Measurements from ENCODE around the gene RAF1. TPM values are rescaled to one million over a fixed set of nuclear protein-coding genes. Genes with fewer than 3 reads are reported as not detected.
"Not testable (repeated sequence)": the region's sequence is repeated elsewhere in the genome, so short reads cannot be mapped to it uniquely, and the experiment has no call there.

Gene RAF1
- total RNA-seq, 1 experiment from 2014 or later, result 59.0 TPM

DNA sequence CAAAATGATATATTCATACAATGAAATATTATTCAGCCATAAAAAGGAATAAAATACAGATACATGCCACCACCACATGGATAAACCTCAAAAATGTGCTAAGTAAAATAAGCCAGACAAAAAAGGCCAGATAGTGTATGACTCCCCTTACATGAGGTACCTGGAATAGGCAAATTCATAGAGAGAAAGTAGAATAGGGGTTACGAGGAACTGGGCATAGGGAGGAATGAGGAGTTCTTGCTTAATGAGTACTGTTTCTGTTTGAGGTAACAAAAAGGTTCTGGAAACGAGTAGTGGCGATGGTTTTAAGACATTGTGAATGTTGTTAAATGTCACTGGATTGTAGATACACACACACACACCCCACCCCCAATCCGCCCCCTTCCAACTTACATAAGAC lies 8.2 kb downstream of the RAF1 start:
- in situ Hi-C loops (cut with HindIII; ENCODE audit: low pct_unique_long_range_greater_than_20kb, low sequenced_read_pairs), result no loop called here
- no peak for DNase-seq (ENCODE audit: low read depth)

DNA sequence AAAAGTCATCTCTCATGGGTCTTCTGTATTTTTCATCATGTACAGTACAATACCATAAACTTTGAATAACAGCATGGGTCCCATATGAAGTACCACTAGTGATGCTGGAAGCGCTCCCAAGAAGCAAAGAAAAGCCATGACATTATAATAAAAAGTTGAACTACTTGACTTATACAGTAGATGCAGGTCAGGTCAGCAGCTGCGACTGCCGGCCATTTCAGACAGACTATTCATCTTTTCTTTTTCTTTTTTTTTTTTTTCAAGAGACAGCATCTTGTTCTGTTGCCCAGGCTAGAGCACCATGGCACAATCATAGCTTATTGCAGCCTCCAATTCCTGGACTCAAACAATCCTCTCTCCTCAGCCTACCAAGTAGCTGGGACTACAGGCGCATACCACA lies 10.2 kb downstream of the RAF1 start:
- in situ Hi-C loops (cut with HindIII; ENCODE audit: low pct_unique_long_range_greater_than_20kb, low sequenced_read_pairs), result no loop called here
- DNase-seq (ENCODE audit: low read depth), result no peak

DNA sequence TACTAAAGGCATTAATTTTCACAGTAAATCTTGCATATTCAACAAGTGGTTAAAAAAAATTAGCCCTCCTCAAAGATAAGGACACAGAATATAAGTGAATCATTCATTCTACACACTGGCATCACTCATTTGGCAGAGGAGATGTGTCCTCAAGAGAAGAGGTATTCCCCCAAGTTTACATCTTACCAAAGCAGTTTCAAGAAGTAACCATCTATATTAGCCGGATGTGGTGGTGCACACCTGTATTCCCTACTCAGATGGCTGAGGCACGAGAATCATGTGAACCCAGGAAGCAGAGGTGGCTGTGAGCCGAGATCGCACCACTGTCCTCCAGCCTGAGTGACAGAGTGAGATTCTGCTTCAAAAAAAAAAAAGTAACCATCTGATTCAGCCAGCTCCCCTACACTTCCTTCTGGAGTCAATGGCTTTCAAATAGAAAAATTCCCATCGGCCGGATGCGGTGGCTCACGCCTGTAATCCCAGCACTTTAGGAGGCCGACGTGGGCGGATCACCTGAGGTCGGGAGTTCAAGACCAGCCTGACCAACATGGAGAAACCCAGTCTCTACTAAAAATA lies 15.4 kb downstream of the RAF1 start:
- in situ Hi-C loops (cut with HindIII; ENCODE audit: low pct_unique_long_range_greater_than_20kb, low sequenced_read_pairs), result no loop called here
- no peak for DNase-seq (ENCODE audit: low read depth)

DNA sequence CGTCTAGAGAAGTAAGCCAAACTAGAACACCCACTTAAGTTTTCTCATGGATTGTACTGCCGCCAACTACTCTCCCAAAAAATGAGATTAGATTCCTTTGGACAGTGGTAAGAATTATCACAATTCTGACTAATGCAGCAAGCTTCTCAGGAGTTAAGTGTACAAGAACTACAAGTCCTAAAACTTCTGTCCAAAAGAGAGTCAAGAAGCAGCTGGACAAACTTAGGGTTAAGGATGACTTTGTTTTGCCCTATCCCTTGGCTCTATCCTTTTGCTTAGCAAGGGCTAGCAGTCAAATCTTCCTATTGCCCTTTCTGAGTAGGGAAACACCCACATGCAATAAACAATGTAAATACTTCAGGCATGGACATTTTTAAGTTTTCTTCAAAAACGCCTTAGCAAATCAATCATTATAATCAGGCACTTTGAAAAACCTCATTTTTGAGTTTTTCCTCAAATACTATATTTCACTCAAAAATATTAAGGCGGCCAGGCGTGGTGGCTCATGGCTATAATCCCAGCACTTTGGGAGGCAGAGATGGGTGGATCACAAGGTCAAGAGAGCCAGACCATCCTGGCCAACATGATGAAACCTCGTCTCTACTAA lies 19.5 kb downstream of the RAF1 start:
- DNase-seq (ENCODE audit: low read depth), result no peak
- in situ Hi-C loops (cut with HindIII; ENCODE audit: low pct_unique_long_range_greater_than_20kb, low sequenced_read_pairs), result no loop called here

DNA sequence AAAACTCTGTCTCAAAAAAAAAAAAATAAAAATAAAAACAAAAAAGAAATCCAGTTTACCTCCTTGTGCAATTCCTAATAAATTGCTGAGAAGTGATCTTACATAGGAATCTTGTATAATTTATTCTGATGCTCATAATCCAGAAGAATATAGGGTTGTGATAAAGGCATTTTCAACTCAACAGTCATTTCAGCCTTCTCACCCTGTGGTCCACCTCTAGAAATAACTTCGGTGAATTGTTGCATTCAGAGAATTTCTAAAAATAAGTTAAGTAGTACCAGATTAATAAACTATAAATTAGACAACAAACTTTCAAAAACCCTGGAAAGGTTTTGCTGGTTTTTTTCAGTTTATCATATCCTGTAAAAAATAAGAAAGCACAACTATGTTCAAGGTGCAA lies 20.2 kb downstream of the RAF1 start:
- in situ Hi-C loops (cut with HindIII; ENCODE audit: low pct_unique_long_range_greater_than_20kb, low sequenced_read_pairs), result no loop called here
- DNase-seq (ENCODE audit: low read depth), result no peak

DNA sequence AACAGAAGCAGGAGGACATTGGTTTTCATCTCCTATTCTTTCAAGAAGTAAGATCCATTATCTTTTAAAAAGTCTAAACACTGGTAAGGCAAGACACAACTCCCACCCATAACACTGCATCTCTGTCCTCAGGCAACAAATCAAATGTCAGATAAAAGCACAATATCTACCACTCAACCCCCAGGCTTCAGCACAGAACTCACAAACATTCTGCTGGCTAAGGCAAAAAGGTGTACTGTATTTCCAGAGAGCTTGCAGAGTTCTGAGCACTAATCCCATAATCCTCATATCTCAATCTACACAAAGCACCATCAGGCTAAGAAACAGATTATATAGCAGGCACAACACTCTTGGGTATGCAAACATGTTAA lies 20.9 kb downstream of the RAF1 start:
- DNase-seq (ENCODE audit: low read depth), result no peak
- in situ Hi-C loops (cut with HindIII; ENCODE audit: low pct_unique_long_range_greater_than_20kb, low sequenced_read_pairs), result no loop called here

DNA sequence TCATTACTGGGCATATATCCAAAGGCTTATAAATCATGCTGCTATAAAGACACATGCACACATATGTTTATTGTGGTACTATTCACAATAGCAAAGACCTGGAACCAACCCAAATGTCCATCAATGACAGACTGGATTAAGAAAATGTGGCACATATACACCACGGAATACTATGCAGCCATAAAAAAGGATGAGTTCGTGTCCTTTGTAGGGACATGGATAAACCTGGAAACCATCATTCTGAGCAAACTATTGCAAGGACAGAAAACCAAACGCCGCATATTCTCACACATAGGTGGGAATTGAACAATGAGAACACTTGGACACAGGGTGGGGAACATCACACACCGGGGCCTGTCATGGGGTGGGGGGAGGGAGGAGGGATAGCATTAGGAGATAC lies 23.1 kb downstream of the RAF1 start:
- DNase-seq (ENCODE audit: low read depth); in situ Hi-C loops (cut with HindIII; ENCODE audit: low pct_unique_long_range_greater_than_20kb, low sequenced_read_pairs): not testable (repeated sequence)

DNA sequence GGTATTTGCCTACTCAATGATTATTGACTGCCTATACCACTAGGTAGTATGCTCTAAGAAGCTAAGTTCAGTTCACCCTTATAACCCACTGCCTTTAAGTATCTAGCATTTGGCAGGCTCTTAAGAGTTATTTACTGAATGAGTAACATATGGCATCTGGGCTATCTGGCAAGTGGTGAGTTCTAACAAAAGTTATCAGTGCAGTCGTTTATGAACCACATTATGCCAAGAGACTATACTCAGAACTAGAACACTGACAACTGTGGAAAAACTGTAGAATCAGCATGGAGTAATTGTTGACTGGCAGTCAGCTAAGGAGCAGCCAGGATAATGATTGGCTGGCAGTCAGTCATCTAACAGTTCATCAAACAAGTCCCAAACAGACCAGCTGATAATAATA lies 25.8 kb downstream of the RAF1 start:
- in situ Hi-C loops (cut with HindIII; ENCODE audit: low pct_unique_long_range_greater_than_20kb, low sequenced_read_pairs), result no loop called here
- no peak for DNase-seq (ENCODE audit: low read depth)

DNA sequence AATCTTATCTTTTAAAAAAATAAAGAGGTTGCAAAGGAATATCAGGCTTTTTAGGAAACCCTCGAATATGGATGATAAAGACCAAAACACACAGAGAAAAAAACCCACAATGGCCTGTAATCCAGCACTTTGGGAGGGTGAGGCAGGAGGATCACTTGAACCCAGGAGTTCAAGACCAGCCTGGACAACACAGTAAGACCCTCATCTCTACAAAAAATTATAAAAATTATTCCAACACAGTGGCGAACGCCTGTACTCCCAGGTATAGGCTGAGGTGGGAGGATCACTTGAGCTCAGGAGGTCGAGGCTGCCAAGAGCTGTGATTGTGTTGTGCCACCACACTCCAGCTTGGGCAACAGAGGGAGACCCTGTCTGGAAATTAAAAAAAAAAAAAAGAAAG lies 30.8 kb downstream of the RAF1 start:
- no peak for DNase-seq (ENCODE audit: low read depth)

DNA sequence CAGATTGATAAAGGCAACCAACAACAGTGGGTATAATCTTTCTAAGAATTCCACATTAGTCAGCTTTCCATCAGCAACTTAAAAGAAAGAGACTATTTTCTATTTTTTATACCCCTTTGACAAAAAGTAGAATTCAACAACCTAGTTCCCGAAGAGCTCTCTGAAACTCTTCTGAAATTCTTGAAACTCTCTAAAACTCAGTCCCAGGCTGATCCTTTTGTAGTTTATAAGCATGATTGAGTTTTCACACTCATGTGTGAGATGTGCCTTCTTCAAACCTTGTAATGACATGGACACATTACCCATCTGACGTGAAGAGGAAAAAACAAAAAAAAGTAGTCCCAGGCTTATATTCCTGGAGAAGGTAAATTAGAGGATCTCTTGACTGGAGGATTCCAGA lies 31.4 kb downstream of the RAF1 start:
- in situ Hi-C loops (cut with HindIII; ENCODE audit: low pct_unique_long_range_greater_than_20kb, low sequenced_read_pairs), result no loop called here
- DNase-seq (ENCODE audit: low read depth), result no peak

More for the DNA sequence above, 30.8 kb downstream of the RAF1 start:
- in situ Hi-C loops (cut with HindIII; ENCODE audit: low pct_unique_long_range_greater_than_20kb, low sequenced_read_pairs), result no loop called here

DNA sequence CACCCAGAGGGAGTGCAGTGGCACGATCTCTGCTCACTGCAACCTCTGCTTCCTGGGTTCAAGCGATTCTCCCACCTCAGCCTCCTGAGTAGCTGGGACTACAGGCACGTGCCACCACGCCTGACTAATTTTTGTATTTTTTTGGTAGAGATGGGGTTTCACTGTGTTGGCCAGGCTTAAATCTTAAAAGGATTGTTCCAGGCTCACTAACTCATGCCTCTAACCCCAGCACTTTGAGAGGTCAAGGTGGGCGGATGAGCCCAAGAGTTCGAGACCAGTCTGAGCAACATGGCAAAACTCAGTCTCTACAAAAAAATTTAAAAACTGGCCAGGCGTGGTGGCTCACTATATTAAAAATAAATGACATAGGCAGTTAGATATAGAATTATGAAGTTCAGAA lies 33.1 kb downstream of the RAF1 start:
- DNase-seq (ENCODE audit: low read depth); in situ Hi-C loops (cut with HindIII; ENCODE audit: low pct_unique_long_range_greater_than_20kb, low sequenced_read_pairs): not testable (repeated sequence)

DNA sequence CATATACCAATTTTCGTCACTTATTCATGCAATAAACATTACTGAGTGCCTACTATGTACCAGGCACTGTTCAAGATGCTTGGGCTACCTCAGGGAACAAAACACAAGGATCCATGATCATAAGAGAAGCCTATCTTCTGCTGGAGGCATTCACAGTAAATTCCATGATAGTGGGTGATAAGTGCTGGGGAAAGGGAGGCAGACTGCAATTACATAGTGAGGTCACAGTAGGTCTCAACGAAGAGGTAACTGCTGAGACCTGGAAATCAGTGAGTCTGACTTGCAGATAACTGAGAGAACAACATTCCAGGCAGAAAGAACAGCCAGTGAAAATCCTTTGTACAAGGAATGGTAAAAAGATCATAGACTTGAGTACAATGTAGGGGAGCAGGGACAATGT lies 33.6 kb downstream of the RAF1 start:
- no peak for DNase-seq (ENCODE audit: low read depth)
- in situ Hi-C loops (cut with HindIII; ENCODE audit: low pct_unique_long_range_greater_than_20kb, low sequenced_read_pairs), result no loop called here

DNA sequence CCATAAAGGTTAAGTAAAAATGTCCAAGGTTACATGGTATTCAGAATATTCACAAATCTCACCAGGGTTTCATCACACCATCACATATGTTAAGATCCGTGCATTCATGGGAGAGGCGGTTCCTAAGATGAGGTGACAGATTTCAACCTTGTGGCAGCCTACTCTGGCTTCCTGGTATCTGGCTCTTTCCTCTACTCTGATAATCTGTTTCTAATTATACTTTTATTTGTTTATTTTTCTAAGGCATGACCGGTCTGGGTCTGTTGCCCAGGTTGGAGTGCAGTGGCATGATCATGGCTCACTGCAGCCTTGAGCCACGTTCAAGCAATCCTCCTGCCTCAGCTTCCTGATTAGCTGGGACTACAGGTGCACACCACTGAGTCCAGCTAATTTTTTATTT lies 34.4 kb downstream of the RAF1 start:
- DNase-seq (ENCODE audit: low read depth), result peak; percentile 73
- in situ Hi-C loops (cut with HindIII; ENCODE audit: low pct_unique_long_range_greater_than_20kb, low sequenced_read_pairs), result no loop called here

DNA sequence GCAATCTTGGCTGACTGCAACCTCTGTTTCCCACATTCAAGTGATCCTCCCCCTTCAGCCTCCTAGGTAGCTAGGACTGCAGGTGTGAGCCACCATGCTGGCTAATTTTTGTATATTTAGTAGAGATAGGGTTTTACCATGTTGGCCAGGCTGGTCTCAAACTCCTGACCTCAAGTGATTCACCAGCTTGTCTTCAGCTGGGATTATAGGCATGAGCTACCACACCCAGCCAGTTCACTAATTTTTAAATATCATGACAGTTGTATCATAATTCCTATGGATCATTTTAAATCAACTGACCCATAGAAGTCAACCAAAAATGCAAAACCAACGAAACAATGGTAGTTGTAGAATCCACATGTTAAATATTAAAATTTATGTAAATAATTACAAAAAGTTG lies 35.1 kb downstream of the RAF1 start:
- in situ Hi-C loops (cut with HindIII; ENCODE audit: low pct_unique_long_range_greater_than_20kb, low sequenced_read_pairs), result no loop called here
- DNase-seq (ENCODE audit: low read depth), result no peak

DNA sequence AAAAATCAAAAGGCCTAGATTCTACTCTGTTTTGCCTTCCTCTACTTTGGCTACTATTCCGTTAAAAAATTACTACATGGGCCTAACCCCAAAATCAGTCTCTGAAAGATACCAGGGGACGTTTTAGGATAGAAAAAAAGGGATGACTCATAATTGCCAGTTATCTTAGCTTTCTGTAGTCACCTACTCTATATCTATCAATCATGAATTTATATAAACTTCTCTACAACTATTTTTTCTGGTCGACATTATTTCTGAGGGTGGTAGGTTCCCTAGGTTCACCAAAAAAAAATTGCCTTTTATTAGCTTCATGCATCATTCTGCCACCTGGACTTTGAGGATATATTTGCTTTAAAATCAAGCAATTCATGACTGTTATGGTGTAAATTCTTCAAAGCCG lies 36.5 kb downstream of the RAF1 start:
- no peak for DNase-seq (ENCODE audit: low read depth)
- in situ Hi-C loops (cut with HindIII; ENCODE audit: low pct_unique_long_range_greater_than_20kb, low sequenced_read_pairs), result no loop called here

DNA sequence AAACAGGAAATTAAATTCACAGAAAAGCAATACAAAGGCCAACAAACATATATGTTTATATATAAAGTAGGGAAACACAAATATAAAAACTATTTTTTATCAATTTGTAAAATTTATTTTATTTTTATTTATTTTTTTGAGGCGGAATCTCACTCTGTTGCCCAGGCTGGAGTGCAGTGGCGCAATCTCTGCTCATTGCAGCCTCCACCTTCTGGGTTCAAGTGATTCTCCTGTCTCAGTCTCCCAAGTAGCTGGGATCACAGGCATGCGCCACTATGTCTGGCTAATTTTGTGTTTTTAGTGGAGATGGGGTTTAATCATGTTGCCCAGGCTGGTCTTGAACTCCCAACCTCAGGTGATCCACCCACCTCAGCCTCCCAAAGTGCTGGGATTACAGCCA lies 39.0 kb downstream of the RAF1 start:
- in situ Hi-C loops (cut with HindIII; ENCODE audit: low pct_unique_long_range_greater_than_20kb, low sequenced_read_pairs); DNase-seq (ENCODE audit: low read depth): not testable (repeated sequence)

DNA sequence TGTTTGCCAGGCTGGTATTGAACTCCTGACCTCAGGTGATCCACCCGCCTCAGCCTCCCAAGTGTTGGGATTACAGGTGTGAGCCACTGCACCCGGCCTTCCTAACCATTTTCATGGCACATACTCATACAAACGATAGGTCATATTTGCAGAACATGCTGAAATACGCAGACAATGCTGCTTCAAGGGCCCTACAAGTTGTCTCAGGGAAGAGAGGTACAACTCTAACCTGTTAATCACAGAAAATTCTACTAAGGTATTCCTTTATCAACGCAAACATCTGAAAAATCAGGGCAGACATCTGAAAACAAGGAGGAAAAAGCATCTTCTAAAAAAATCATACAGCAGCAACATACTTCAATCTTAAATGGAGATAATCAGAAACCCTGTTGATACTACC lies 39.9 kb downstream of the RAF1 start:
- DNase-seq (ENCODE audit: low read depth), result no peak
- in situ Hi-C loops (cut with HindIII; ENCODE audit: low pct_unique_long_range_greater_than_20kb, low sequenced_read_pairs), result no loop called here

DNA sequence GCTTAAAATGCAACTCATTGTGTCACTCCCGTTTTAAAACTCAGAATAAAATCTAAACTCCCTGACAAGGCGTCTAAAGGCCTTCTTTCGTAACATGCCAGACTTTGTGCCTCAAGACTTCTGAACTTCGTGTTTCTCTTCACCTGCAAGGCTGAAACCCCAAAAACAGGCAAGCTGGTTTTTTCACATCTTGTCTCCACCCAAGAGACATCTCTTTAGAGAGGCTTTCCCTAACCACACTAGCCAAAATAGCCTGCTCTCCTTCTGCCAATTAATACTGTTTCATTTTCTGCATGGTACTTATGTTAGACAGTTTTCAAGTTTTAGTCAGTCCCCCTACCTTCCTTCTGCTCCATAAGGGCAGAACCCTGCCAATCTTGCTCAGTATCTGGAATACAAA lies 41.6 kb downstream of the RAF1 start:
- DNase-seq (ENCODE audit: low read depth), result no peak
- in situ Hi-C loops (cut with HindIII; ENCODE audit: low pct_unique_long_range_greater_than_20kb, low sequenced_read_pairs), result no loop called here

DNA sequence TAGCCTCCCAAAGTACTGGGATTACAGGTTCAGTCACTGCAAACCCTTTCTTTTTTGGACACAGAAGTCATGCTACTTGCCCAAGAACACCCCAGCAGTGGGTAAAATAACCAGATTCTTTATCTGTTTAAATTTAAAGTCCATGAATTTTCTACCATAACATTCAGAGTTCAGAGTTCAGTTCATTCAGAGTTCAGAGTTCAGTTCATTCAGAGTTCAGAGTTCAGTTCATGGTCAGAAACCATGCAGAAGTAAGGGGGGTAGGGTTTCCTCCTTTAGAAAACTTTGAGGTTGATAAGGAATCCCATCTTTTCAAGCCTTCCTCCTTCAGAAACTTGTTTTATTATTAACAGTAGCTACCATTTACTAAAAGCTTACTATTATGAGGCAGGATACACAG lies 43.2 kb downstream of the RAF1 start:
- no peak for DNase-seq (ENCODE audit: low read depth)
- in situ Hi-C loops (cut with HindIII; ENCODE audit: low pct_unique_long_range_greater_than_20kb, low sequenced_read_pairs), result no loop called here

DNA sequence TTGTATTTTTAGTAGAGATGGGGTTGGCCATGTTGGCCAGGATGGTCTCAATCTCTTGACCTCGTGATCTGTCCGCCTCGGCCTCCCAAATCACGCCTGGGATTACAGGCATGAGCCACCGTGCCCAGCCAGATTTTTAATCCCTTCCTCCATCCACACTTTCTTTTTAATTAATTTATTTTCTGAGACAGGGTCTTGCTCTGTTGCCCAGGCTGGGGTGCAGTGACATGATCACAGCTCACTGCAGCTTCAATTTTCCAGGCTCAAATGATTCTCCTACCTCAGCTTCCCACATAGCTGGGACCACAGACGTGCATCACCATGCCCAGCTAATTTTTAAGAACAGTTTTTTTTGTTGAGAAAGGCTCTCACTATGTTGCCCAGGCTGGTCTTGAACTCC lies 43.6 kb downstream of the RAF1 start:
- DNase-seq (ENCODE audit: low read depth), result no peak
- in situ Hi-C loops (cut with HindIII; ENCODE audit: low pct_unique_long_range_greater_than_20kb, low sequenced_read_pairs), result no loop called here

DNA sequence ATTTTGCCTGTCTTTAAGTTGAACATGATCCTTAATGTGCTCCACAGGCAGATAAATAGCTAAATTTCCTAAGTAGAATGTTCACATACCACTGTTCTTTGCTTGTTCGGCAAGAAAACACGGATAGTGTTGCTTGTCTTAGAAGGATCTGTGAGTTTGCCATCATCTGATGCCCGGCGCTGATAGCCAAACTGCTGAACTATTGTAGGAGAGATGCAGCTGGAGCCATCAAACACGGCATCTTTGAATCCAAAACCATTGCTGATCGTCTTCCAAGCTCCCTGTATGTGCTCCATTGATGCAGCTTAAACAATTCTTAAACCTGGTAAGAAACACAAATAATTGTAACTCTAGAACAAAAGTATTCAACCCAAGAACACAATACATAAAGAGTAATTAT lies 45.5 kb downstream of the RAF1 start:
- DNase-seq (ENCODE audit: low read depth), result no peak
- in situ Hi-C loops (cut with HindIII; ENCODE audit: low pct_unique_long_range_greater_than_20kb, low sequenced_read_pairs), result no loop called here
